GM10847 (cell line): ENCODE data around the gene ANKRD18A.

Experiments
- POLR2A ChIP-seq: IDR thresholded peaks from 2 replicates; pipeline ENCODE4 v1.6.1; 2011; ENCODE audit not compliant: insufficient read length; ENCODE audit errors: extremely low read depth

Gene ANKRD18A

DNA sequence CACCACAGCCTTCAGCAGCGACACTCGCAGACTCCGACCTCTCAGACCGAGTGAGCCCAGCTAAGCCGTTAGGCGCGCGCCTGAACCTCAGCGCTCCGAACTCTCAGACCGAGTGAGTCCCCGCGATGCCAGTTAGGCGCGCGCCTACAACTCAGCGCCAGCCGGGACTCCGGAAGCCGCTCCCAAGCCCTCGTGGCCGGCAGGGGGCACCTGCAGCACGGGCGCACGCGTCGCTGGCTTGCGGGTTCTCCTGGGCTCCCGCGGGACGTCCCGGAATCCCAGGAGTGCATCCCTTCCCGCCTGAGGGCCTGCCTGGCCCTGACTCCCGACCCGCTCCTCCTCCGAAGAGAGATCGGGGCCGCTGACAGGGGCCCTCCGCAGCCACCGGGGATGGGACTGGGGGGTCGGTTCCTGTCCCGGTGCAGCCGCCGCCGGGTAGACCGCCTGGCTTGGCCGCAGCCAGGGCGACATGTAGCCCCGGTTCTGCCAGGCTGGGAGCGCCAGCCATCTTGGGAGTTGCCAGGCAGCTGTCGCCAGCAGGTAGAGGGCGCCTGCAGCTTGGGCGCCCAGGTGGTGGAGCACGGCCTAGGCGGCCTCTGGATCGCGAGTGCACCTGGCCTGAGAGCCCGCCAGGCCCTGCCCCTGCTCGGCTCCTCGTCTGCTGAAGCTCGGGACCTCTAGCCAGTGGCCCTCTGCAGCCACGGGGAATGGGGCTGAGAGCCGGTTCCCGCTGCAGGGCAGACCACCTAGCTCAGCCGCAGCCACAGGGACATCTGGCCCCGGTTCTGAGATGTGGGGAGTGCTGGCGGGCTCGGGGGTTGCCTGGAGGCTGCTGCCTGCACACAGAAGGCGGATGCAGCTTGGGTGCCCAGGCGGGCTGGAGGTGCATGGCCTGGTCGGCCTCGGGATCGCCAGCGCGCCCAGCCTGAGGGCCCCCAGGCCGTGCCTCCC lies at the start of gene ANKRD18A:
TSS of gene ANKRD18A (minus strand) at position 114 of the 951 bp plus-strand sequence. CDS start 311 bp downstream, outside the sequence.
- TF ChIP-seq POLR2A: no peak

DNA sequence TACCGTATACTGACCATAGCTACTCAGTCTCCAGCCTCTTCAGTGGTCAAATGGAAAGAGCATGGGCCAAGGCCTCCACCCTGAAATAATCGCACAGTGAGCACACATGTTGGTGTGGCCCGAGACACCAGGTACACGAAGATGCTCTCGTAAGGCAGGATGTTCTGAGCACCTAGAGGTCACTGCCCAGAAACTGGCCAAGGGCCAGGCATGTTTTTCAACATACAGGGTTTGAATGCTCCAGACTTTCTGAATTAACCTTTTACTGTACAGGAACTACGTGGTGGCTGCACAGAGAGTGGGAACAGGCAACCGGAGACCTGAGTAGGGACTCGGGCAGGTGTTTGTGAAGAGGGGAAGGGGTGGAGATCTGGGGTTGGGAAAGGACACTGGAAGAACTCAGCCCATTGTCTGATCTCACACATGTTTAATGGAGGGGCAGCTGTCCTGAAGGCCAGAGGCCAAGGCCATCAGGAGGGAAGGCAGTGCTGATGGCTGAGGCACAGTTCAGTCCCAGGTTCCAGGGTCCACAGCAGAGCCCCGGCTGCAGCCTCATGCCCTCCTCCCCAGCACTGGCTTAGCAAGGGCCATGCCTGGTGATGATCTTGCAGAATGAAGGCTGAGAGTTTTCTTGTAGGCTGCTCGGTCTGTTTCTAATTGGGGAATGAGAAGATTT lies 48.5 kb upstream of the ANKRD18A start:
- no peak for TF ChIP-seq POLR2A

DNA sequence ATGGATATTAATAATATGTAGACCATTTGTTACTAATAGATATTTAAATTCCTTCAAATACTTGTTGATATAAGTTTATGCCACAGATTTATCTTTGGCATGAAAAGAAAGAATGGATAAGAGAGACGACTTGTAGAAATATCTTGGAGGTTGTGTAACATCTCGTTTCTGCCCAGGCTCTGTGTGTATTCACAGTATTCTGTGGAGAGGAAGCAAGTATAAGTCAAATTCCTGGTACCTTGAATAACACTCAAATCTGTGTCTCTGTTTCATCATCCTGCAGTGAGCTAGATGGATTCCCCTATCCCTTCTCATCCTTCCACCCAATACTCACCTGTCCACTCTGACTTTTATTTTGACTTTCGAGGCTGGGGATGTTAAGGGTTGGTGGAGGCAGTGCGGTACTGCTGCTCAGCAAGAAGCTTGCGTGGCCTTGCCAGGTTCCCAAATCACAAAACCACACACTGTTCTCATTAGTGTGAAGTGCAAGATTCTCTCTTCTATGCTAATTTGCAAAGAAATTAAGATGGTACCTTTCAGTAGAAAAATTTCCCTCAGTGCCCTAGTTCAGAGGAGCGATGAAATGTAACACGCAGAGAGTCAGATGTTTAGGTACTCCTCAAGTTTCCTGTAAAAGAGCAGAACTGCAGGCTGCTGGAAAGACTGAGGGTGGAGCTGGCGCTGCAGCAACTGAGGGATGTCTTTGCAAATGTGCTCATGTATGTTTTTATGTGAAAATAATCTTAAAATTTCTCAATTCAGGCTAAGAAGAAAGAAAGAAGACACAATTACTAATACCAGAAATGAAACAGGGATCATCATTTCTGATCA lies 42.6 kb upstream of the ANKRD18A start:
- no peak for TF ChIP-seq POLR2A

DNA sequence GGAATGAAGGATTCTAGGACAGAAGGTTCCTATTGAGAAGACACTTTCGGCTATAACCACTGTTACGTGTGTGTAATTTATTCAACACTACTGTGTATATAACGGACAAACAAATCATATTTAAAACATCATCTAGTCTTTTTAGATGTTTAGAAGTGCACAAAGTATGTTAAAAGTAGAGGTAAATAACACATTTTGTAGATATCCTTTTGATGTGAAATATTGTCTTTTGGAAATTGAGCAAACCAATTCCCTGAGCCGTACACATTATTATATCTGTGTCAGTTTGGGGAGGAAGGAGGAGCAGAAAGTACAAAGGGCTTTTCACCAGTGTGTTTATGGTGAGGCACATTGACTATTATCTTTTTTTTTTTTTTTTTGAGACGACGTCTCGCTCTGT lies 39.1 kb upstream of the ANKRD18A start:
- TF ChIP-seq POLR2A: no peak

DNA sequence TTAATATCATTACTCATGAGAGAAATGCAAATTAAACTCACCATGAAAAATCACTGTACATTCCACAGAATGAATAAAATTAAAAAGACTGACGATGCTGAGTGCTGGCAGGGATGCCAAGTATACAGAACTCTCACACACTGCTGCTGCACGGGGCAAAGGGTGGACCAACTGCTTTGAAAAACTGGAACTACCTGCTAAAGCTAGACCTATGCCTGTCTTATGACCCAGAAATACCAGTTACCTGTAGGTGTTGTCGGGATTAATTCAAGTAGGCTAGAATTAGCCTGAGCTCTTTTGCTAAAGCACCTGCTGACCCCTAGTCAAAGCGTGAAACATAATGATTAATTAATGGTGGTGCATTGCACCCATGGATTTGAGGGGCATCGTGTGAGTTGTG lies 36.5 kb upstream of the ANKRD18A start:
- no peak for TF ChIP-seq POLR2A

DNA sequence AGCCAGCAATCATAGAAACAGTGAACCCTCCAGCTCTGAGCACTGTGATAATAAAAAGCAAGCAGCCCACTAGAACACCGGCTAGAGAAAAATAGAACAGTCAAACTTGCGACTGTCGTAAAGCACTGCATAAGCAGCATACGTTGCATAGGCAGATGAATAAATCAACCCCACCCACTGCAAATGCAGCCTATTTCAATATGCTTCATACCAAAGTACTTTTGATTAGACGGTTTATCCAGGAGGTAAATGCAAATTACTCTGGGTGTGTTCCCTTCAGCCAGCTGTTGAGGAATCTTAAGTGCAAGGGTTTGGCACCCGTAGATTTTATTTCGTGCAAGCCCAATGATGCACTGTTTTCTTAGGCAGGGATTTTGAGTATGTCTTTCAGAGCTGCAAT lies 32.1 kb upstream of the ANKRD18A start:
- TF ChIP-seq POLR2A: no peak

DNA sequence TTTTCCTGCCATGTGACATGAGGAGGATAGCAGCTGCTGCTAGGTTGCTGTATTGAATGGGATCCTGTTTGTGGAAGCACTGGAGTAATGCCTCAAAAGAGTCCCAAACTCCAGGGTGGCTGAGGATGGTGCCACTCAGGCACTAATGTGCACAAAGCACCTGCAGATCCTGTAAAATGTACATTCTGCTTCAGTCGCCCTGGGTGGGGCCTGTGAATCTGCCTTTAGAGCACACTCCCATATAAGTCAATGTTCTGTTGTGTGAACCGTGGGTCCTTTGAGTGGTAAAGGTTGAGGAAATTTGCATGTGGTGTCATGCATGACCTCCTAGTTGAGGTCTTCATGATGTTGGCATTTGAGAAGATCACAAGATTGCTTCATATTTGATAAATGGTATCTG lies 31.6 kb upstream of the ANKRD18A start:
- no peak for TF ChIP-seq POLR2A

DNA sequence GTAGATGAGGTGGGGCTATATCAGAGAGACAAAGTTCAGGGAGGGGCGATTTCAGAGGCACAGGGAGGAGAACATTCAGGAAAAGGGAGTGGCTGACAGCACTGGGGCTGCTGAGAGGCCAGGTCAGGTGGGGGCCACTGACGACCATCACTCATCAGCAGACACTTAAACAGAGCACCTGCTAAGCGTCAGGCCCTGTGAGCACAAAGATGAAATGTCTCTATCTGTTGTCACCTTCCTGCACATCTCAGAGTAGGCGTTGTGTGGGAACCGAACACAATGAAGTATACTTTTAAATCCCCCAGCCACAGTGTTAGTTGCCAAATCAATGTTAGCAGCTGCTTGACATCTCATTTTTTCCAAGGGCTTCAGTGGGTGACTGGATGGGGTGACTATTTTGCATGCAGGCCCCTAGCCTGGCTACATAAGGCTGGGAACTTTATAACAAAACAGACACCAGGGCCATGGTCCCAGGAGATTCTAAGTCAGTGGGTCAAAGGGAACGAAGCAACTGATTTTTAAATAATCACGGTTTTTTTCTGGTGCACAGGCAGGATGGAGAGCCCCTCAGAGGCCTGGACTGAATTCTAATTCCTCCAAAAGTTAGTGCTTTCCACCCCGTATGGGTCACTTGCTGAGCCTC lies 31.1 kb upstream of the ANKRD18A start:
- no peak for TF ChIP-seq POLR2A

DNA sequence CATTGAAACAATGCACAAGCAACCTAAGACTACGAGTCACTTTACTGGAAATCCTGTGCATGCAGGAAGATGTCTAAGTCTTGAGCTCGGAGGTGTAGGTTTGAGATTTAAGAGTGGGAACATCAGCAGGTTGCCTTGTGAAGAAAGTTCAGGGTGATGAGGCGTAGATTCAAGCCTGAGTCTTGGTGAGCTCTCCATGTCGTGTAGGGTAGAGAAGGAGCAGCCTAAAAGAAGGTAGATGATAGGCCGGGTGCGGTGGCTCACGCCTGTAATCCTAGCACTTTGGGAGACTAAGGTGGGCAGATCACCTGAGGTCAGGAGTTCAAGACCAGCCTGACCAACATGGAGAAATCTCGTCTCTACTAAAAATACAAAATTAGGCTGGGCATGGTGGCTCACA lies 30.2 kb upstream of the ANKRD18A start:
- TF ChIP-seq POLR2A: no peak

DNA sequence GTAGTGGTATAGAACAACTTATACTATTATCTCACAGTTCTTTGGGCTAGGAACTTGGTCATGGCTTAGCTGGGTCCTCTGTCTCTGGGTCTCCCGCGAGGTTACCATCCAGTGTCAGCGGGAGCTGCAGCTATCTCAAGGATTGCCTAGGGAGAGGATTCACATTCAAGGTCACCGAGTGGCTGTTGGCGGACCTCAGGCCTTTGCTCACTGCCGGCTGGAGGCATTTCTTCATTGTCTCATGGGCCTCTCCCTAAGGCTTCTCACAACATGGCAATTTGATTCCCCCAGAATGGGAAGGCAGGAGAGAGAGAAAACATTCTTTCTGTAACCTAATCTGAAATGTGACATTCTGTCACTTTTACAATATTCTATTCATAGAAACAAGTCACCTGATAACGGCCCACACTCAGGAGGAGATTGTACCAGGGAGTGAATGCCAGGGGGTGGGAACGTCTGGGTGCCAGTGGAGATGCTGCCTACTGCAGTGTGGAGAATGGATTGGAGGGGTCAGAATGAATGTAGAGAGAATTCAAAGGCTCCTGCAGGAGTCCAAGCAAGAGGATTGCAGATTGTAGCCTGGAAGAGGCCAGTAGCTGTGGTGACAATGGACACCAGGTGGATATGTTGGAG lies 29.5 kb upstream of the ANKRD18A start:
- no peak for TF ChIP-seq POLR2A

DNA sequence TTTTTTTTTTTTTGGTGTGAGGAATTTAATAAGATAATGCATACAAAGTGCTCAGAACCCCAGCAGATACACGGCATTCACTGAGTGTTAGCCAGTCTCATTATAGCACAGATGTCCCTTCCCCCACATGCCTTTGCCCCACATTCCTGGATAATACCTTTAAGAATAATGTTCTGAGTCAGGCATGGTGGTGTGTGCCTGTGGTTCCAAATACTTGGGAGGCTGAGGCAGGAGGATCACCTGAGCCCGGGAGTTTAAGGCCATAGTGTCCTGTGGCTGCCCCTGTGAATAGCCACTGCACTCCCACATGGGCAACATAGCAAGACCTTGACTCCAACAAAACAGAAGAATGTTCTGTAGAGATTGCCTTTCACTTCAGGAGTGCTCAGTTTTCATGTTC lies 24.2 kb upstream of the ANKRD18A start:
- TF ChIP-seq POLR2A: no peak

DNA sequence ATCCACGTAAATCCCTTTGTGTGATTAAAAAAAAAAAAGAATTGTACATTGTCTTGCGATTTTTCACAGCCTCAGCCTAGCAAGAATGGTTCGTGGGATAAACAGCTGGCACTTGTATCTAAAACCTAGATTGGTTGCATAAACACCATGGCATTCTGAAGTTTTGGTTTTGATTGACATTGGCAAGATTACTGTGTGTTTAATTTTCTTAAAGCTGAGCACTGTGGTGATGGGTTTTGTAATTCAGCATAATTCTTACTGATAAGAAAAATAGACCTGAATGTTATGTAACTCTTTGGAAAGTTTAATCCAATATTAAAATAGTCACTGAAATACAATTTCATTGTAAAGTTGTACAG lies 23.4 kb upstream of the ANKRD18A start:
- no peak for TF ChIP-seq POLR2A

DNA sequence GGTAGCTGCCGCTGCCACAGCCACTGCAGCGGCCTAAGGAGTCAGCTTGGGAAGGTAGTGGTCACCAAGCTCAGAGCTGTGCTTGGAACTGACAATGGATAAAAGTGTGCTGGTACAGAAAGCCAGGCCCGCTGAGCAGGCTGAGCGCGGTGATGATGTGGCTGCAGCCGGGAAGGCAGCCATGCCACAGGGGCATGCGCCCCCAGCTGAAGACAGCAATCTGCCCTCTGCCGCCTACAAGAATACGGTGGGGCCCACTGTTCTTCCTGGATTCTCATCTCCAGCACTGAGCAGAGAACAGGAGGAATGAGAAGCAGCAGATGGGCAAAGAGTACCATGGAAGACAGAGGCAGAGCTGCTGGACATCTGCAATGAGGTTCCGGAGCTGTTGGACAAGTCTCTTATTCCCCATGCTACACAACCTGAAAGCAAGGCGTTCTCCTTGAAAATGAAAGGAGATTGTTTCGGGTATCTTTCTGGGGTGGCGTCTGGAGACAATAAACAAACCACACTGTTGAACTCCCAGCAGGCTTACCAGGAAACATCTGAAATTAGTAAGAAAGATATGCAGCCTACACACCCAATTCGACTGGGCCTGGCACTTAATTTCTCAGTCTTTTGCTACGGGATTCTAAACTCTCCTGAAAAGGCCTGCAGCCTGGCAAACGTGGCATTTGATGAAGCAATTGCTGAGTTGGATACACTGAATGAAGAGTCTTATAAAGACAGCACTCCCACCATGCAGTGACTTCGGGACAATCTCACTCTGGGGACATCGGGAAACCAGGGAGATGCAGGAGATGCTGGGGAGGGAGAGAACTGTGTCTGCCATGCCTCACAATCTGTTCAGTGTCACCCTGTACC lies 22.8 kb upstream of the ANKRD18A start:
- TF ChIP-seq POLR2A: no peak
